CD4-positive, alpha-beta memory T cell (primary cell): ENCODE data around the gene DEFB118. TPM values are rescaled to one million over a fixed set of nuclear protein-coding genes. Genes with fewer than 3 reads are reported as not detected.
A peak's percentile ranks its signal among the peaks of the same experiment; 100 is the strongest.

Experiments
- CTCF ChIA-PET: fragments of 350-600 bp; sonication (Branson Sonifier 250); formaldehyde crosslinking; loops from one replicate; lab custom pipeline; 2021; ENCODE audit warnings: inconsistent platforms; ENCODE audit not compliant: partially characterized antibody; lab: Charles Lee
- POLR2A ChIA-PET: fragments of 350-600 bp; sonication (Branson Sonifier 250); formaldehyde crosslinking; loops from one replicate; lab custom pipeline; 2021; ENCODE audit not compliant: partially characterized antibody; lab: Charles Lee
- DNase-seq, 5 donors: peaks; one replicate each; pipeline versions ENCODE4 v3.0.0 to v3.0.0-alpha.2; 2020 to 2022; ENCODE audit warnings: mixed read lengths in 1 of 5
- H3K27ac ChIP-seq: one replicate; pipeline ENCODE4 v1.7.0; 2013; ENCODE audit warnings: low read depth, low read length
- H3K27me3 ChIP-seq: 2 replicates; pipeline ENCODE4 v1.7.0; 2013; ENCODE audit warnings: mild to moderate bottlenecking, low read length, moderate library complexity; ENCODE audit not compliant: insufficient read depth
- H3K36me3 ChIP-seq: 2 replicates; pipeline ENCODE4 v1.7.0; 2013; ENCODE audit warnings: mild to moderate bottlenecking, low read length, moderate library complexity; ENCODE audit not compliant: insufficient read depth
- H3K4me1 ChIP-seq: 2 replicates; pipeline ENCODE4 v1.7.0; 2013; ENCODE audit warnings: mild to moderate bottlenecking, low read length, moderate library complexity; ENCODE audit not compliant: insufficient read depth
- H3K4me3 ChIP-seq, 2 donors: one replicate each; pipeline ENCODE4 v1.7.0; 2013; ENCODE audit warnings: low read length in 2 of 2, mild to moderate bottlenecking in 1 of 2
- H3K9me3 ChIP-seq, 2 donors: one replicate each; pipeline ENCODE4 v1.7.0; 2013; ENCODE audit warnings: low read length in 2 of 2, control low read depth in 1 of 2; ENCODE audit not compliant: control insufficient read depth in 1 of 2
- H3K27ac Mint-ChIP-seq, 7 donors: one replicate each; pipeline ENCODE4 v1.8.0; 2020 to 2021; ENCODE audit warnings: mixed read lengths in 7 of 7, mild to moderate bottlenecking in 6 of 7, inconsistent platforms in 3 of 7, moderate library complexity in 3 of 7
- H3K27me3 Mint-ChIP-seq, 2 donors: one replicate each; pipeline ENCODE4 v1.8.0; 2020 to 2021; ENCODE audit warnings: mixed read lengths in 2 of 2
- H3K36me3 Mint-ChIP-seq, 2 donors: one replicate each; pipeline ENCODE4 v1.8.0; 2020 to 2021; ENCODE audit warnings: mixed read lengths in 2 of 2, inconsistent platforms in 1 of 2, mild to moderate bottlenecking in 1 of 2
- H3K4me1 Mint-ChIP-seq, 4 donors: one replicate each; pipeline ENCODE4 v1.8.0; 2020 to 2021; ENCODE audit warnings: mixed read lengths in 4 of 4, mild to moderate bottlenecking in 1 of 4
- H3K4me3 Mint-ChIP-seq, 8 donors: one replicate each; pipeline ENCODE4 v1.8.0; 2020 to 2021; ENCODE audit warnings: mixed read lengths in 8 of 8, mild to moderate bottlenecking in 7 of 8, moderate library complexity in 6 of 8, inconsistent platforms in 3 of 8
- H3K9me3 Mint-ChIP-seq, 8 donors: one replicate each; pipeline ENCODE4 v1.8.0; 2020 to 2021; ENCODE audit warnings: mixed read lengths in 8 of 8, mild to moderate bottlenecking in 5 of 8, inconsistent platforms in 3 of 8, moderate library complexity in 1 of 8
- intact Hi-C: fragments of 100-400 bp; cut with micrococcal nuclease; formaldehyde crosslinking; loops from one replicate; pipeline ENCODE4 v1.15.1; 2023
- polyA plus RNA-seq, 2 donors: library from polyadenylated mRNA; unstranded; fragments of 300-500 nt; fragmentation: Illumina TruSeq; gene quantifications; one replicate each; pipeline ENCODE4 v1.2.3, GENCODE V29; 2021
- total RNA-seq, 2 experiments: library from RNA; stranded (reverse); gene quantifications; one replicate each; pipeline ENCODE4 v1.2.3, GENCODE V29; 2021

The DEFB118 gene
- total and polyA plus RNA-seq, 4 experiments from 2014 or later: not detected

DNA sequence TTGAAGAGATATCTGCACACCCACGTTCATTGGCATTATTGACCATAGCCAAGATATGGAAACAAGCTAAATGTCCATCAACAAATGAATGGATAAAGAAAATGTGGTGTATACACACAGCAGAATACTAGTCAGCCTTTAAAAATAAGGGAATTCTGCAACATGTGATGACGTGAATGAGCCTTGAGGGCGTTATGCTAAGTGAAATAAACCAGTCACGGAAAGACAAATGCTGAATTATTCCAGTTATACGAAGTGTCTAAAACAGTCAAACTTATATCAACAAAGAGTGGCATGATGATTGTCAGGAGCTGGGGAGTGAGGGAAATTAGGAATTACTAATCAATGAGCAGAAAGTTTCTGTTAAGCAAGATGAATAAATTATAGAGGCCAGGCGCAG lies 46.0 kb downstream of the DEFB118 start:
- Mint-ChIP-seq H3K27me3 (peaks cover 8 to 14% of the 10 kb centered on the region in 2 donors), H3K27ac (no peak overlapping the region), H3K9me3 (peaks cover 0 to 4% (median 0%) of the 10 kb centered on the region in 8 donors), H3K4me3 (no peak overlapping the region), H3K36me3 (no peaks in the 10 kb centered on the region), H3K4me1 (no peaks in the 10 kb centered on the region)
- no peaks in the 10 kb centered on the region for H3K9me3 ChIP-seq
- ChIA-PET POLR2A (no interaction called here), CTCF (no interaction called here)
- intact Hi-C loops: no loop called here
- DNase-seq: no peak
- H3K4me1 ChIP-seq: no peaks in the 10 kb centered on the region
- H3K27me3 ChIP-seq: no peaks in the 10 kb centered on the region
- H3K4me3 ChIP-seq: no peak overlapping the region
- H3K36me3 ChIP-seq: no peaks in the 10 kb centered on the region
- H3K27ac ChIP-seq: no peak overlapping the region

DNA sequence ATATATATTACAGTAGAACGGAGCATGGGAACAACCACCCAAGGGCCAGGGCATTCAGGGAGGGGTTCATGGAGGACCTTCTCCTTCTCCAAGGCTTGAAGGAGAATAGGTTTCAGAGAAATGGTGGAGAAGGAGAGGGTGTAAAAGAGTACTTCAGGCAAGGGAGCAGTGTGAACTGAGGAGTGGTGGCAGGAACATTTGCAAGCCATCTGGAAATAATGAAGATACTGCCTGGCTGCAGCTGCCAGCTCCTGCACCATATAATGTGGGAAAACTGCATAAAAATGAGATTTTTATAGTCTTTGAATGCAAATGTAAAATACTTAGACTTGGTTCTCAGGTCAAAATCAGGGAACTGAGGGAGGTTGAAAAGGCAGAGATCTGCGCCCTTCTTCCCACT lies 47.3 kb downstream of the DEFB118 start:
- H3K36me3 Mint-ChIP-seq: no peaks in the 10 kb centered on the region

DNA sequence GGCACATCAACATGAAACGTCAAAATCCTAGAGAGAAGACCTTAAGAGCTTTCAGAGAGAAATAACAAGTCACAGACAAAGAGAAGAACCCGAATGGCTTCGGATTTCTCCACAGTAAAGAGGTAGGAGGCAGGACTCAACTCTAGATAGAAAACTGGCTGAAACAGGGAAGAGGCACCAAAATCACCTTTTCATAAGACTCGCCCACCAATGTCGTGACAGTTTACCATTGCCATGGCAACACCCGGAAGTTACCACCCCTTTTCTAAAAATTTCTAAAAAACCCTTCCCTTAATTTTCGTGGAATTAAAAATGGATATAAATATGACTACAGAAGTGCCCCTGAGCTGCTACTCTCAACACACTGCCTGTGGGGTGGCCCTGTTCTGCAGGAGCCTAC lies 49.9 kb downstream of the DEFB118 start:
- no peak overlapping the region for H3K27ac ChIP-seq
- Mint-ChIP-seq H3K4me3 (no peak overlapping the region), H3K4me1 (no peaks in the 10 kb centered on the region), H3K27me3 (peaks cover 13 to 14% of the 10 kb centered on the region in 2 donors), H3K36me3 (no peaks in the 10 kb centered on the region), H3K9me3 (peaks cover 0 to 2% (median 0%) of the 10 kb centered on the region in 8 donors), H3K27ac (no peak overlapping the region)
- POLR2A ChIA-PET: no interaction called here
- intact Hi-C loops: no loop called here
- H3K4me1 ChIP-seq: no peaks in the 10 kb centered on the region
- no peak overlapping the region for H3K4me3 ChIP-seq
- CTCF ChIA-PET: no interaction called here
- H3K36me3 ChIP-seq: no peaks in the 10 kb centered on the region
- no peak for DNase-seq
- H3K27me3 ChIP-seq: no peaks in the 10 kb centered on the region
- H3K9me3 ChIP-seq: no peaks in the 10 kb centered on the region

More for the DNA sequence above, 47.3 kb downstream of the DEFB118 start:
- peaks cover 0 to 2% (median 0%) of the 10 kb centered on the region in 8 donors for H3K9me3 Mint-ChIP-seq
- Histone ChIP-seq H3K27ac (no peak overlapping the region), H3K4me3 (no peak overlapping the region), H3K9me3 (no peaks in the 10 kb centered on the region), H3K36me3 (no peaks in the 10 kb centered on the region), H3K4me1 (no peaks in the 10 kb centered on the region), H3K27me3 (no peaks in the 10 kb centered on the region)
- POLR2A ChIA-PET: no interaction called here
- intact Hi-C loops: no loop called here
- H3K4me3 Mint-ChIP-seq: no peak overlapping the region
- peaks cover 13 to 17% of the 10 kb centered on the region in 2 donors for H3K27me3 Mint-ChIP-seq
- peak overlapping the region in 1 of 7 donors; percentile 68 for H3K27ac Mint-ChIP-seq
- no peaks in the 10 kb centered on the region for H3K4me1 Mint-ChIP-seq
- CTCF ChIA-PET: no interaction called here
- no peak for DNase-seq

Other genes with a start within 250 kb of the DEFB118 start
- not detected for gene DEFB115, start 110.9 kb upstream of the DEFB118 start, total RNA-seq
- gene DEFB115, start 110.9 kb upstream of the DEFB118 start, polyA plus RNA-seq: not detected
- gene DEFB116, start 60.0 kb upstream of the DEFB118 start, total RNA-seq: not detected
- gene DEFB116, start 60.0 kb upstream of the DEFB118 start, polyA plus RNA-seq: not detected
- gene DEFB119, start 22.0 kb downstream of the DEFB118 start, total RNA-seq: not detected
- gene DEFB119, start 22.0 kb downstream of the DEFB118 start, polyA plus RNA-seq: not detected
- not detected for gene DEFB121, start 37.6 kb downstream of the DEFB118 start, total RNA-seq
- gene DEFB121, start 37.6 kb downstream of the DEFB118 start, polyA plus RNA-seq: not detected
- not detected for gene DEFB123, start 72.0 kb downstream of the DEFB118 start, total RNA-seq
- not detected for gene DEFB123, start 72.0 kb downstream of the DEFB118 start, polyA plus RNA-seq
- not detected for gene DEFB124, start 106.5 kb downstream of the DEFB118 start, total RNA-seq
- gene DEFB124, start 106.5 kb downstream of the DEFB118 start, polyA plus RNA-seq: not detected
- not detected for gene REM1, start 106.7 kb downstream of the DEFB118 start, total RNA-seq
- not detected for gene REM1, start 106.7 kb downstream of the DEFB118 start, polyA plus RNA-seq
- 100 to 1,000 TPM; 133 to 156 TPM for gene HM13, start 145.8 kb downstream of the DEFB118 start, total RNA-seq
- gene HM13, start 145.8 kb downstream of the DEFB118 start, polyA plus RNA-seq: 100 to 1,000 TPM; 166 to 171 TPM
- gene ID1, start 236.7 kb downstream of the DEFB118 start, total RNA-seq: under 1 TPM in 1 of 2 experiments, not detected in 1; 0.50 TPM
- 1 to 10 TPM in 1 of 2 donors, under 1 TPM in 1; 0.49 to 1.4 TPM for gene ID1, start 236.7 kb downstream of the DEFB118 start, polyA plus RNA-seq